Tibial artery (tissue), 4 donors: ENCODE data around the gene ARFGAP1.
A peak's percentile ranks its signal among the peaks of the same experiment; 100 is the strongest.

ENCODE experiments used
- DNase-seq, 2 donors: peaks; one replicate each; pipeline ENCODE4 v3.0.0-alpha.2; 2019
- H3K27ac ChIP-seq, 2 donors: fragments of 200-600 bp; sonication (generic) in 1 of 2; 1 replicate in 1 of 2; 2 replicates in 1 of 2; pipeline ENCODE4 v1.5.1; 2018 to 2019; ENCODE audit warnings: mild to moderate bottlenecking in 1 of 2
- H3K27me3 ChIP-seq, 2 donors: fragments of 200-600 bp; sonication (generic) in 1 of 2; one replicate each; pipeline versions ENCODE4 v1.5.1 to v1.6.0; 2016 to 2019
- H3K36me3 ChIP-seq, 3 donors: fragments of 200-600 bp; sonication (generic) in 2 of 3; one replicate each; pipeline ENCODE4 v1.5.1; 2016 to 2019; ENCODE audit warnings: mild to moderate bottlenecking in 2 of 3
- H3K4me1 ChIP-seq, 4 donors: fragments of 200-600 bp; sonication (generic) in 2 of 4; 1 replicate in 3 of 4; 2 replicates in 1 of 4; pipeline ENCODE4 v1.5.1; 2016 to 2019
- H3K4me3 ChIP-seq, 2 donors: fragments of 200-600 bp; sonication (generic) in 1 of 2; 1 replicate in 1 of 2; 2 replicates in 1 of 2; pipeline ENCODE4 v1.5.1; 2018 to 2019; ENCODE audit warnings: mild to moderate bottlenecking in 2 of 2
- H3K9me3 ChIP-seq, 3 donors: fragments of 200-600 bp; sonication (generic) in 1 of 3; one replicate each; pipeline ENCODE4 v1.5.1; 2016 to 2019
- CTCF ChIP-seq, 2 experiments: fragments of 200-600 bp in 1 of 2; fragments of 450-650 bp in 1 of 2; IDR thresholded peaks; one replicate each; pipeline ENCODE4 v1.5.1; 2017 to 2019; ENCODE audit warnings: antibody characterized with exemption in 2 of 2, mild to moderate bottlenecking in 1 of 2, moderate library complexity in 1 of 2
- intact Hi-C: fragments of 100-400 bp; cut with DNase I; formaldehyde crosslinking; loops from one replicate; pipeline ENCODE4 v1.15.0; 2023; ENCODE audit warnings: low total_unique reads

Gene ARFGAP1

GRCh38 chr20:63314566-63315239 is 42.1 kb downstream of the ARFGAP1 start:
- Histone ChIP-seq H3K9me3 (no peaks in the 10 kb centered on the region), H3K27me3 (peaks cover 0 to 75% of the 10 kb centered on the region in 2 donors), H3K4me1 (no peaks in the 10 kb centered on the region), H3K27ac (no peak overlapping the region), H3K4me3 (no peak overlapping the region), H3K36me3 (no peaks in the 10 kb centered on the region)
- TF ChIP-seq CTCF (IDR thresholded peaks at IDR 0.05): no peak
- DNase-seq: peak in 1 of 2 donors; percentile 49
- intact Hi-C loops: no loop called here

- Histone ChIP-seq H3K27me3 (peaks cover 0 to 75% of the 10 kb centered on the region in 2 donors), H3K9me3 (no peaks in the 10 kb centered on the region), H3K4me1 (no peaks in the 10 kb centered on the region), H3K36me3 (no peaks in the 10 kb centered on the region), H3K27ac (no peak overlapping the region), H3K4me3 (no peak overlapping the region)
- peak; percentile 11 to 48 for DNase-seq
- intact Hi-C loops: no loop called here
- no peak for TF ChIP-seq CTCF (IDR thresholded peaks at IDR 0.05)
Measured at GRCh38 chr20:63315240-63315689, 42.7 kb downstream of the ARFGAP1 start.

GRCh38 chr20:63315731-63316491 is 43.3 kb downstream of the ARFGAP1 start:
- Histone ChIP-seq H3K27me3 (peaks cover 0 to 75% of the 10 kb centered on the region in 2 donors), H3K36me3 (no peaks in the 10 kb centered on the region), H3K4me1 (no peaks in the 10 kb centered on the region), H3K9me3 (no peaks in the 10 kb centered on the region), H3K4me3 (no peak overlapping the region), H3K27ac (no peak overlapping the region)
- TF ChIP-seq CTCF (IDR thresholded peaks at IDR 0.05): no peak
- peak; percentile 16 to 53 for DNase-seq
- intact Hi-C loops: no loop called here

- Histone ChIP-seq H3K27me3 (peaks cover 0 to 73% of the 10 kb centered on the region in 2 donors), H3K4me3 (no peak overlapping the region), H3K4me1 (no peaks in the 10 kb centered on the region), H3K36me3 (no peaks in the 10 kb centered on the region), H3K9me3 (no peaks in the 10 kb centered on the region), H3K27ac (no peak overlapping the region)
- peak; percentile 11 to 49 for DNase-seq
- no peak for TF ChIP-seq CTCF (IDR thresholded peaks at IDR 0.05)
- intact Hi-C loops: no loop called here
Measured at GRCh38 chr20:63316502-63316921, 43.9 kb downstream of the ARFGAP1 start.

- H3K36me3 ChIP-seq: no peaks in the 10 kb centered on the region
- no peak overlapping the region for H3K4me3 ChIP-seq
- peaks cover 0 to 73% of the 10 kb centered on the region in 2 donors for H3K27me3 ChIP-seq
- no peak for DNase-seq
- no peaks in the 10 kb centered on the region for H3K9me3 ChIP-seq
- H3K4me1 ChIP-seq: no peaks in the 10 kb centered on the region
- TF ChIP-seq CTCF (IDR thresholded peaks at IDR 0.05): no peak
- intact Hi-C loops: no loop called here
- no peak overlapping the region for H3K27ac ChIP-seq
Measured at GRCh38 chr20:63317061-63317460, 44.4 kb downstream of the ARFGAP1 start.
